Stimulated activated CD4-positive, alpha-beta T cell treated with anti-CD3 and anti-CD28 coated beads, Interleukin-12 subunit alpha, Interleukin-12 subunit beta, amount 100 ng/mL, for 4 hours (primary cell): ENCODE measurements around the gene ATP5F1A.
"Not testable (repeated sequence)": the region's sequence is repeated elsewhere in the genome, so short reads cannot be mapped to it uniquely, and the experiment has no call there.

ENCODE experiments used
- DNase-seq: peaks from one replicate; pipeline ENCODE4 v3.0.0-alpha.2; 2020

ATP5F1A gene

DNA sequence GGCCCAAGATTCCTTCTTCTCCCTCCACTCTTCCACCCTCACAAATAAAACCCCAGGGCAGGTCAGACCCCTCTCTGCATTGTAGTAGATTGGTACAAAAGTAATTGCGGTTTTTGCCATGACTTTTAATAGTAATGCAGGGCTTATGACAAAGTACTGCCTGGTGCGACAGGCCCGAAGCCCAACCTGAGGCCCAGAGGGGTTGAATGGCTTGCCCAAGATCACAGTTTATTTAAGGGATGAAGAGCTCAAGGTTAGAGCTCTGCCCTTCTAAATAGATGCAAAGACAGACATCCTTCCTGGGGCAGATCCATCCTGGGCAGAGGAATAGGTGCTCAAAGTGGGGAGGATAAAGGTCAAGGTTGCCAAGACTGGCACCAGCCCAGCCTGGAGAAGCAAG lies 25.1 kb downstream of the ATP5F1A start:
- no peak for DNase-seq

- no peak for DNase-seq
Observed at GRCh38 chr18:46072376-46072867, 25.7 kb downstream of the ATP5F1A start.

DNA sequence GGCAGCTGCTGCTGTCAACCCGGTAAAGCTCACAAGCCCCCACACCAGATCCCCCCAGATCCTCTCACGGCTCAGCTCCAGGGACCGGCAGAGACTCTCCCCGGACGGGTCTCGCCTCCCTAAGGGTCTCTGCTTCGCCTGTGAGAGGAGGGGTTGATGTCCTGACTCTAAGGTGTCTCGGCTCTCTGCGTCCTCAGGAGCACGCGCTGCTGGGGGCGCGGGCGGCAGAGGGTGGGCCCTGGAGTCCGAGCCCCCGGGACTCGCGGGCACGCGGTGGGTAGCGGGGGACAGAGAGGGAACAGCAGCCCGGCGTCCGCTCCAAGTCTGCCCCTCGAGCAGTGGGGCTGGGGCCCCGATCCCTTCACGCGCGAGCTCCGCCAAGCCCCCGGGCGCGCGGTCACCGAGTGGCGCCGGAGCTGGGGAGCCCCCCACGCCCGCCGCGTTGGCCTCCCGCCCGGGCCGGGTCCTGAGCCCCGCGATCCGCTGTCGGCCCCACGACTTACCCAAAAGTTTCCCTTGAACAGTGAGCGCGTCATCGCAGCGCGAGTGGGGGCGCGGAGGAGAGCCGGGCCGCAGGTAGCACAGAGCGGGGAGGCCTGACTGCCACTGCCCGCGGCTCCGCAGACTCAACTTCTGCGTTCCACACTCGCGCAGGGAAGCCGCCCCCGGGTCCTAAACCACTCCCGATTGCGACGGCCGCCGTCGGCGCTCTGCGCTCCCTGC lies 26.3 kb downstream of the ATP5F1A start, which contains the start of gene PSTPIP2:
Gene PSTPIP2 (minus strand): TSS at position 608 of the 723 bp plus-strand sequence. CDS start 72 bp downstream, at position 536.
- DNase-seq = peak; percentile 63

DNA sequence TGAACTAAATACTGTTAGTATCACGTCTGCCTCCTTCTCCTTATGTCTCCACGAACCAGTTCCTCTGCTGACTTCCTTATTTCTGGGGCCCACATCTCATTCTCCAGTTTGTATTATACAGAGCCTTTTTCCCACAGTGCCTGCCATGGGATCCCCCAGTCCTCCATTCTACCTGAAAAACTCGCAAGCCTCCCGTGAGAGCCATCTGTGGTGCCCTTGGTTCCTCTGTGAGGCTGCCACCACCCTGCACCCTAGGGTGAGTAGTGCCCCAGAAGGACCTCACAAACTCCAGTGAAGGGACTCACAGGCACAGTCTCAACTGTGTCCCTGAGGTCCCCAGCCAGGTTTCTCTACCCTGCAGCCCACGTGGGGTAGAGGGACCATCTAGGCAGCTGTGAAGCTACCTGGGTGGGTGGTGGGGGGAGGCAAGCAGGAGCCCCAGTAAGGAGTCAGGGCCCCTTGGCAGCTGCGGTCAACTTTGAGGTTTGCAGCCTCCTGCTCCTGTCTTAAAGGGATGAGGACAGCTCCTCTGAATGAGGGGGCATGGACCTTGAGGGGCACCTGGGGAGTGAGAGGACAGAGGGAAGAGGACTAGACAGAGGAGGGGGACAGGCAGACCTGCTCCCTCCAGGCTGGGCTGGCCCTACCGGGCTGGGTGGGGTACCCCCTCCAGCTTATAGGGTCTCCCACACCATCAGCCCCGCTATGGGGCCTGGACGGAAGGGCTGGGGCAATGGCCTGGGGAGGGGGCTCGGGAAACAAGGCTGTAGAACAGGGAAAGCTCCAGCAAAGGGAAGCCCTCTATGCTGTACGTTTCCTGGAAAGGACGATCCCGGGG lies 27.1 kb downstream of the ATP5F1A start:
- DNase-seq = no peak

GRCh38 chr18:46070232-46070631 lies 27.9 kb downstream of the ATP5F1A start:
- DNase-seq = no peak

DNA sequence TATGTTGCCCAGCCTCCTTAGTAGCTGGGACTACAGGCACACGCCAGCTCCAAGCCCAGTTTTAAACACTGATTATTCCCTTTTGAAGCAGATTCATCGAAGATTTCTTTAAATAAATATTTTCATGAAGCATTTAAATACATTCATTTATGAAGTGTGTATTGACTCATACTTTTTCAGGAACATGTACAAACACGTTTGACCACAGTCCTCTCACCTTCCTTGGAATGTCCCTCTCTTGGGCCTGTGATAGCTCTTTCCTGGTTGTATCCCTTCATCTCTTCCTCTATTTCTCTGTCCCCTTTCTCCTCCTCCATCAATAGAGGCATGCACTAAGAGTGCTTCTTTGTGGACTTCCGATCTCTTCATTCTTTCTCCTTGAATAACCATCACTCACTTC lies 28.6 kb downstream of the ATP5F1A start:
- no peak for DNase-seq

- DNase-seq = no peak
Observed at GRCh38 chr18:46068763-46069162, 29.3 kb downstream of the ATP5F1A start.

- DNase-seq = no peak
Observed at GRCh38 chr18:46067438-46068007, 30.6 kb downstream of the ATP5F1A start.

GRCh38 chr18:46062781-46063180 lies 35.3 kb downstream of the ATP5F1A start:
- no peak for DNase-seq

DNA sequence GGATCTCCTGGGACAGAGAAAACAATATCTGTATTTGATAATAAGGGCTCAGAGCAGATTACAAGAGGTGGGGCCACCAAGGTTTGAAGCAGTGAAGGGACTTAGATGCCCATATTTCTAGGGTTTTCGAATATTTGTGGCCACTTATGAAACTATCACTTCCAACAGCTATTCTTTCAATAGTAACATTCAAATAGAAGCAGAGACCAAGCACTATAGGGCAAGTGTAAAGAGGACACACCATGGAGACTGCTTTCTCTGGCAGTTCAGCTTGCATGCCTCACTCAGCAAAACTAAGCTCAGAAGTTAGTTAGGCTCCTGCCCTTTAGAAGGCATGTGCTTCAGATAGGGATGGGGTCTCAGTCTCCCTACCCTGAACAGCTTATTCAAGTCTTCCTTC lies 36.3 kb downstream of the ATP5F1A start:
- DNase-seq = no peak

DNA sequence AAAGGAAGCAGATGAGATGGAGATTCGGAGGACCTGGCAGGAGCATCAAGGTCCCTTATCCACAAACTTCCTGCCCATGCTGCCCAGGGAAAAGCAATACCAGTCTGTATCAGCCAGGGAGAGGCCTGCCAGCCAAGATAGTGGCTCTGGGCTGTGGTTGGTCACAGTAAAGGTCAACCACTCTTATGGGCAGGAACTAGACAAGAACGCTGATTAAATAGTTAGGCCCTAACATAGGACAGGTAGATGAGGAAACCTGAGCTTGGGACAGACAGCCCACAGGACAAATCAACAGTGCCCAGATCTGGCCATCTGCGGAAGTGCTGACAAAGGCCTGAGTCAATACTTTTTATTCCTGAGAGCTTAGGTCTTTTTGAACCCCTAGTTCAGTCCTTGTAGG lies 36.7 kb downstream of the ATP5F1A start:
- DNase-seq = no peak

DNA sequence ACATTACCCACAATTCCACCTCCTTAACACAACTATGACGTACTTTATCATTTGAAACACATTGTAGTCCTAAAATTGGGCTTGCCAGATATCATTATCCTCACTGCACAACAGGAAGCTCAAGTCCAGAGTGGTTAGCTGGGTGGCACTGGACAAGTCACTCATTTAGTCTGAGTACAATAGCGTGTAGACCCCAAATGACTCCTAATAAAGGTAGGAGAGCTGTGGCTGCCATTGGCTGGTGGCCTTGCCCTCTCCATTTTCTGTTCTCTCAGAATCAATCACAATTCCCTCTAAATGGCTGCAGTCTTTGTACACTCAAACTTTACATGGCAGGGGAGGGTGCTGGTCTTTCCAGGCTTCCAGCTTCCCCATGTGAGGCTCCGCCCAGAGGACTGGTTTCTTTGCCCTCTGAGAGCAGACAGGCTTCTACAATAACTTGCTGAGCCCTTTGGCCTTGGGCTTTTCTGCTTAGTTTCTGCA lies 37.7 kb downstream of the ATP5F1A start:
- no peak for DNase-seq

DNA sequence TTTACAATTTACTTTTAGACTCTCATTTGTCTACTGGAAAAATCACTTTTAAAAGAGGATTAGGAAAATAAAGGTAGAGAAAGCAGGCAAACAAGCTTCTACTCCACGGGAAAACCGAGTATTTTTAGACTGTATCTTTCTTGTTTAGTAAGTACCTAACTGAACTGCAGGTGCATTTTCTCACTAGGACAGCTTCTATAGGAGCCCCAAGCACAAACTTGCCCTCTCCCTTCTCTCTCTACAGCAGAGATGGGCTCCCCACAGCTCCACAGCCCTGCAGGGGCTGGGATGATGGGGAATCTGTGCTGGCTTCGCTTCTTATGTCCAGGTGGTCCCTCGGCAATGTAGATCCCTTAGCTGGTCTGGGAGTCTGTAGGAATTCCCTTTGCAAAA lies 42.3 kb downstream of the ATP5F1A start:
- no peak for DNase-seq

- DNase-seq = no peak
Observed at GRCh38 chr18:46054956-46055837, 42.9 kb downstream of the ATP5F1A start.

DNA sequence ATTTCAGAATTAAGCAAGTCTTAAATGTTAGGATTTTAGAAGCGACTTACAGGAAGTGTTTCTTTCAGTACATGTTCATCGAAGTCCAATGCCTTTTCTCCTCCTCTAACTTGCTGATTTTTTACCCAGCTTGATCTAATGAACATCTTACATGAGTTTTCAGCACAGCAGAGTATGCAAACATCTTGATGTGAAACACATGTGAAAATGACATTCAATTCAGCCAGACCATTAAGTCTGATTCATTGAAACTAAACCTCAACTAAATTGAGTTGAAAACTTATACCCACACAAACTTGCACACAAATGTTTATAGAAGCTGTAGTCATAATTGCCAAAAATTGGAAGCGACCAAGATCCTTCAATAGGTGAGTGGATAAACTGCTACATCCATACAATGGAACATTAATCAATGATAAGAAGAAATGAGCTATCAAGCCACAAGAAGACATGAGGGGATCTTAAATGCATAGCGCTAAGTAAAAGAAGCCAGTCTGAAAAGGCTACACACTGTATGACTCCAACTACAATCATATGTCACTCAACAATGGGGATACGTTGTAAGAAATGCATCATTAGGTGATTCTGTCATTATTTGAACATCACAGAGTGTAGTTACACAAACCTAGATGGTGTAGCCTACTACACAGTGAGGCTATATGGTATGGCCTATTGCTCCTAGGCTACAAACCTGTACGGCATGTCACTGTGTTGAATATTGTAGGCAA lies 44.6 kb downstream of the ATP5F1A start:
- no peak for DNase-seq

DNA sequence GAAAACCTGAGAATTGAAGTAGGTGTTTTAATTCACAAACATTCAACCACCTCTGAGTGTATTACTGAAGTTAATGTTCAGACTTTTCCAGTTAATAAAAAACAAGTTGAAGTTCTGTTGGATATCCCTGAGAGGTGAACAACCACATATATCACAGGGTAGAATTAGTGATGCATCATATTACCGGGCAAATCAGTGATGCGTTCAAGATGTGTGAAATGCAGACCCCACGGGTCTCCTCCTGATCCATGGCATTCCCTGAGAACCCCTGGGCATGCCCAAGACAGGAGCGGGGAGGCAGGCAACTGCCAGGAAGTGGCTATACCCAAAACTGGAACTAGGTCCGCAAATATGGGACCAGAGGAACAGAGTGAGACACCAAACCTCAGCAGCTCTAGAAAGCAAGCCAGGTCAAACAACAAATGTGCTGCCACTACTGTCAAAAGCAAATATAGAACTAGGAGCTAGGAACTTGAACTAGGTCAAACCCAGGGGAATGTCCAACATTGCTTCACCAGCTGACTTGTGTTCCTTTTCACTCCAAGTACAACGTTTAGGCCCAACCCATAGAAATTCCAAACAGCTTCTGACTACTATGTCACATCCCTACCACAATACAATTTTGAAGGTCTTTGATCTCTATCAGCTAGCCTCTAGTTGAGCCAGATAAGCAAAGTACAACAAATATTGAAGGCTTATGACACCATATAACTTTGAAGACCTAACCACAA lies 46.2 kb downstream of the ATP5F1A start:
- no peak for DNase-seq

- no peak for DNase-seq
Observed at GRCh38 chr18:46050268-46050667, 47.8 kb downstream of the ATP5F1A start.

GRCh38 chr18:46048641-46049040 lies 49.5 kb downstream of the ATP5F1A start:
- DNase-seq = no peak

DNA sequence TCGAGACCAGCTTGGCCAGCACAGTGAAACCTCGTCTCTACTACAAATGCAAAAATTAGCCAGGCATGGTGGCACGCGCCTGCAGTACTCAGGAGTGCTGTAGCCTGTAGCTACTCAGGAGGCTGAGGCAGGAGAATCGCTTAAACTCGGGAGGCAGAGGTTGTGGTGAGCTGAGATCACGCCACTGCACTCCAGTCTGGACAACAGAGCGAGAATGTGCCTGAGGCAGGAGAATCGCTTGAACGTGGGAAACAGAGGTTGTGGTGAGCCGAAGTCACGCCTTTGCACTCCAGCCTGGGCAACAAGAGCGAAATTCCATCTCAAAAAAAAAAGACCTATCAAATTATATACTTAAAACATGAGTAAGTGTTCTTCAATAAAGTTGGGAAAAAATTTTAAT lies 50.7 kb downstream of the ATP5F1A start:
- DNase-seq = not testable (repeated sequence)

GRCh38 chr18:46046688-46047087 lies 51.4 kb downstream of the ATP5F1A start:
- DNase-seq = no peak

DNA sequence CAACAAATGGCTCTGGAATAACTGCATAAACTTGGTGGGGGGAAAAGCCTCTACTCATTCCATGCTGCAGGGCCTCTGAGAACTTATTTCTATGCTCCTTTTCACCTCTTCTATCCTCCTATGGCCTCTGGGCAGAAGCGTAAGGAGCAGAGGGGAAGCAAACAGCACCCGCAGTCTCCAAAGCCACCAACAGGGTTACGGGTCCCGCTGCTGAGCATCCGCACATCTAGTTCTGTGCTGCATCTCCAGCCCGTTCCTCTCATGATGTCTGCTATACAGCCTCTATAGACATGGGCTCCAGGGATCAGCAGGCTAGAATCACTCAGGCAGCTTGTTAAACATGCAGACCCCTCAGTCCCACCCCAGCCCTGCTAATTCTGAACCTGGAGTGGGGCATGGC lies 52.0 kb downstream of the ATP5F1A start:
- no peak for DNase-seq
